ENCODE data around the gene CNTN3. TPM values are rescaled to one million over a fixed set of nuclear protein-coding genes. Genes with fewer than 3 reads are reported as not detected.

The CNTN3 gene
- total RNA-seq, 1 donor from 2014 or later, result not detected

DNA sequence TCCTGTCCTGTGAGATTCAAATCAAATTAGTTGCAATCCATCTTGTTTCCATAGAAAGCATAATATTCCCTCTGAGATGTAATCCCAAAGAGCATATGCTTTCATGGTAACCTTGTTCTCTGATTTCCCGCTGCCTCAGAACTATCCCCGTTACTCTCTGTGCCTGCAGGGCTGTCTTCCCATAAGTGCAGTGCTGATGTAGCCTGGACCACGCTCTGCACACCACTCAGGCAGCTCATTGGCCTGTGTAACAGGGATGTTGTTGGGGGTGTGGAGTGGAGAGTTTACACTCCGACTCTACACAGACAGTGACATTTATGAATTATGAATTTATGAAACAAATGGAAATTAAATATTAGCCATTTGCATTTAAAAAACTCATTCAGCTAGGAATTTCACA lies 33.6 kb upstream of the CNTN3 start:
- Mint-ChIP-seq H3K9me3 (peaks cover 6% of the 10 kb centered on the region), H3K27ac (no peak overlapping the region), H3K36me3 (ENCODE audit: low read depth) (no peaks in the 10 kb centered on the region), H3K27me3 (no peaks in the 10 kb centered on the region), H3K4me1 (no peaks in the 10 kb centered on the region), H3K4me3 (no peak overlapping the region)
- POLR2A ChIA-PET, result no interaction called here
- CTCF ChIA-PET, result no interaction called here
- intact Hi-C loops (cut with micrococcal nuclease), result no loop called here
- DNase-seq (no peak), ATAC-seq (ENCODE audit: low read depth) (no peak)
- TF ChIP-seq, protein P1, sequence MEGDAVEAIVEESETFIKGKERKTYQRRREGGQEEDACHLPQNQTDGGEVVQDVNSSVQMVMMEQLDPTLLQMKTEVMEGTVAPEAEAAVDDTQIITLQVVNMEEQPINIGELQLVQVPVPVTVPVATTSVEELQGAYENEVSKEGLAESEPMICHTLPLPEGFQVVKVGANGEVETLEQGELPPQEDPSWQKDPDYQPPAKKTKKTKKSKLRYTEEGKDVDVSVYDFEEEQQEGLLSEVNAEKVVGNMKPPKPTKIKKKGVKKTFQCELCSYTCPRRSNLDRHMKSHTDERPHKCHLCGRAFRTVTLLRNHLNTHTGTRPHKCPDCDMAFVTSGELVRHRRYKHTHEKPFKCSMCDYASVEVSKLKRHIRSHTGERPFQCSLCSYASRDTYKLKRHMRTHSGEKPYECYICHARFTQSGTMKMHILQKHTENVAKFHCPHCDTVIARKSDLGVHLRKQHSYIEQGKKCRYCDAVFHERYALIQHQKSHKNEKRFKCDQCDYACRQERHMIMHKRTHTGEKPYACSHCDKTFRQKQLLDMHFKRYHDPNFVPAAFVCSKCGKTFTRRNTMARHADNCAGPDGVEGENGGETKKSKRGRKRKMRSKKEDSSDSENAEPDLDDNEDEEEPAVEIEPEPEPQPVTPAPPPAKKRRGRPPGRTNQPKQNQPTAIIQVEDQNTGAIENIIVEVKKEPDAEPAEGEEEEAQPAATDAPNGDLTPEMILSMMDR (IDR thresholded peaks at IDR 0.05), result no peak

DNA sequence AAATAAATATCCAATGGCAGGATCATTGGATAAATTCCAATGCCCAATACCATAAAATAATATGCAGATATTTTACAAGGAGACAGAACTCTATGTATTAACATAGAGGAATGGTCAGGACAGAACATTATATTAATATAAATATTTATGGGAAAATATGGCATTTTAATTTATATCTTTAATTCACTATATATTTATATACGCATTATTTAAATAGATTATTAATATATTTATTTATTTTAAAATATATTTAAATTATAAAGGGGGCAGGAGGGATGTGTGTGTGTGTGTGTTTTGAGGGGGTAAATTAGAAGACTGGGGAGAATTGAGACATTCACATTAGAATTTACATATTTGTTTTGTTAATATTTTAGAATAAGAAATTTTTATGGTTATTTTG lies 31.6 kb upstream of the CNTN3 start:
- TF ChIP-seq, protein P1 (IDR thresholded peaks at IDR 0.05), result no peak
- intact Hi-C loops (cut with micrococcal nuclease), result no loop called here
- H3K4me3 Mint-ChIP-seq, result no peak overlapping the region

DNA sequence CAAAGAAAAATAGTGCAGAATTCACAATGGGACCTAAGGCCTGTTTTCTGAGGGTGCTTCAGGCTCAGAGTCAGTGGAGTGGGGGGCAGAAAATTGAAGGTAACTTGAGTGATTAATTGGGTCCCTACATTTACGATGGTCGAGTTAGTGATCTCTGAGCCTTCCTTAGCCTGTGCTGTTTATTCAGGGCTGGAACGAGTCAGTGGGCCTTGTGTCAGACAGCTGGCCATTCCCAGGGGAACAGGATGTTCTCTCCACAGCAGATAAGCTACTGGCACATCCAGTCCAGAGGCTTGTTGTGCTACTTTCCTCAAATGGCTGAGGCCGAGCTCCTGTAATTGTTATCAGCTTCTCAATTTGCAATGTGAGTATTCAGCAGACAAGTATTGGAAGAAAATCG lies 29.2 kb upstream of the CNTN3 start:
- H3K9me3 Mint-ChIP-seq, result peaks cover 2% of the 10 kb centered on the region

More for the DNA sequence above, 31.6 kb upstream of the CNTN3 start:
- Mint-ChIP-seq H3K9me3 (peaks cover 6% of the 10 kb centered on the region), H3K36me3 (ENCODE audit: low read depth) (no peaks in the 10 kb centered on the region), H3K27ac (no peak overlapping the region), H3K27me3 (no peaks in the 10 kb centered on the region), H3K4me1 (no peaks in the 10 kb centered on the region)
- DNase-seq (no peak), ATAC-seq (ENCODE audit: low read depth) (no peak)
- POLR2A ChIA-PET, result no interaction called here
- CTCF ChIA-PET, result no interaction called here

DNA sequence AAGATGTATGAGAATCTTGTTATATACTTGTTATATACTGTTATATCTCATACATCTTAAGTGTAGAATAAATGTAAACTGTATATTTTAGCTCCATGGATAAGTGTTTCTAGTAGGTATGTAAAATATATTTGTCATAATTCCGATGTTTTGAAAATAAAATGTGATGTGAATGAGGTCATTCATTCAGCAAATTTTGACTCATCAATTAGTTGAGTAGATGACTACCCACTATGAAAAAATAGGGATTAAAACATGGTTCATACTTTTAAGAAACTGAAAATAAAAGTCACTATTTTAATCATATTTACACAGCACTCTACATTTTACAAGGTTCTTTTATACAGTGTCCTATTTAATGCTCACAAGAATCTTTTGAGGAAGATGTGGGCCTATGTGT lies 28.4 kb upstream of the CNTN3 start:
- Mint-ChIP-seq H3K36me3 (ENCODE audit: low read depth) (no peaks in the 10 kb centered on the region), H3K9me3 (peaks cover 4% of the 10 kb centered on the region), H3K27ac (no peak overlapping the region), H3K4me1 (no peaks in the 10 kb centered on the region), H3K4me3 (no peak overlapping the region), H3K27me3 (no peaks in the 10 kb centered on the region)
- ATAC-seq (ENCODE audit: low read depth) (no peak), DNase-seq (no peak)
- intact Hi-C loops (cut with micrococcal nuclease), result no loop called here
- TF ChIP-seq, protein P1 (IDR thresholded peaks at IDR 0.05), result no peak
- ChIA-PET CTCF (no interaction called here), POLR2A (no interaction called here)

More for the DNA sequence above, 29.2 kb upstream of the CNTN3 start:
- POLR2A ChIA-PET, result no interaction called here
- TF ChIP-seq, protein P1 (IDR thresholded peaks at IDR 0.05), result no peak
- Mint-ChIP-seq H3K36me3 (ENCODE audit: low read depth) (no peaks in the 10 kb centered on the region), H3K4me1 (no peaks in the 10 kb centered on the region), H3K4me3 (no peak overlapping the region), H3K27me3 (no peaks in the 10 kb centered on the region), H3K27ac (no peak overlapping the region)
- intact Hi-C loops (cut with micrococcal nuclease), result no loop called here
- CTCF ChIA-PET, result no interaction called here
- ATAC-seq (ENCODE audit: low read depth) (no peak), DNase-seq (no peak)

DNA sequence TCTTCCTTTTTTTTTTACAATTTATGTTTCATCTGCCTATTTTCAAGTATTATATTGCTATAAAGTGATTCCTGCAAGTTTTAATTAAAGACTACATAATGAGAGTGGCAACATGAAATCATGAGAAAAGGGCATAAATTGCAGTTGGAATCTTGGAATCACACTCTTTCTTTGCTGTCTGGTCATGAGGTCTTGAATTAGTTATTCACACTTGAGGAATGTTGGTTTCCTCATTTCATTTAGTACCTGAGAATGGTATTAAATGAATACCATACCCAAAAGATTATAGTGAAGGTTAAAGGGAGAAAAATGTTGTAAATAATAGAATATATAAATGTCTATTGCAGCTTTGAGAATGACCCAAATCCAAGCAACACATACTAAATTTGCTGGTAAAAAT lies 25.8 kb upstream of the CNTN3 start:
- TF ChIP-seq, protein P1 (IDR thresholded peaks at IDR 0.05), result no peak
- intact Hi-C loops (cut with micrococcal nuclease), result no loop called here
- CTCF ChIA-PET, result no interaction called here
- no peak overlapping the region for H3K4me3 Mint-ChIP-seq
- H3K36me3 Mint-ChIP-seq (ENCODE audit: low read depth), result no peaks in the 10 kb centered on the region
- no peaks in the 10 kb centered on the region for H3K27me3 Mint-ChIP-seq
- ATAC-seq (ENCODE audit: low read depth), result no peak
- no peak overlapping the region for H3K27ac Mint-ChIP-seq
- peaks cover 4% of the 10 kb centered on the region for H3K9me3 Mint-ChIP-seq
- POLR2A ChIA-PET, result no interaction called here
- no peak for DNase-seq
- no peaks in the 10 kb centered on the region for H3K4me1 Mint-ChIP-seq
